DND-41 (cell line): ENCODE results near the gene GLIPR2.

Source experiments
- ATAC-seq: fragments of 200-7000 bp; cut with Tn5 transposase; 3 replicates; pipeline ENCODE4 v1.9.1; 2021; ENCODE audit warnings: low read depth; ENCODE audit not compliant: insufficient read depth
- DNase-seq: peaks from one replicate; pipeline ENCODE4 v3.0.0-alpha.2; 2020
- H2AFZ ChIP-seq: 2 replicates; pipeline ENCODE4 v1.6.0; 2012; ENCODE audit warnings: low read depth, low read length
- H3K27ac ChIP-seq: 2 replicates; pipeline ENCODE4 v1.5.1; 2012; ENCODE audit warnings: low read length, inconsistent platforms
- H3K27me3 ChIP-seq: fragments of 200-600 bp; sonication (generic); 2 replicates; pipeline ENCODE4 v1.6.0; 2012; ENCODE audit warnings: low read length, mild to moderate bottlenecking, inconsistent platforms; ENCODE audit not compliant: insufficient read depth, poor library complexity
- H3K36me3 ChIP-seq: 2 replicates; pipeline ENCODE4 v1.5.1; 2012; ENCODE audit warnings: low read length, inconsistent platforms; ENCODE audit not compliant: insufficient read depth
- H3K4me1 ChIP-seq: 2 replicates; pipeline ENCODE4 v1.5.1; 2012; ENCODE audit warnings: mild to moderate bottlenecking, low read length; ENCODE audit not compliant: insufficient read depth
- H3K4me2 ChIP-seq: 2 replicates; pipeline ENCODE4 v1.6.0; 2012; ENCODE audit warnings: mild to moderate bottlenecking, moderate library complexity, low read length, inconsistent platforms; ENCODE audit not compliant: insufficient read depth
- H3K4me3 ChIP-seq, 2 experiments: fragments of 200-600 bp in 1 of 2; shearing (Covaris generic) in 1 of 2; 2 replicates each; pipeline ENCODE4 v1.5.1; 2012 to 2016; ENCODE audit warnings: inconsistent platforms in 2 of 2, low read length in 2 of 2, mild to moderate bottlenecking in 2 of 2, low read depth in 1 of 2, moderate library complexity in 1 of 2
- H3K79me2 ChIP-seq: 2 replicates; pipeline ENCODE4 v1.6.0; 2012; ENCODE audit warnings: low read length, inconsistent platforms; ENCODE audit not compliant: insufficient read depth
- H3K9ac ChIP-seq: 2 replicates; pipeline ENCODE4 v1.6.0; 2012; ENCODE audit warnings: low read depth, mild to moderate bottlenecking, inconsistent platforms, low read length, moderate library complexity
- H3K9me3 ChIP-seq: 2 replicates; pipeline ENCODE4 v1.5.1; 2012; ENCODE audit warnings: low read length, moderate library complexity, mild to moderate bottlenecking, inconsistent platforms; ENCODE audit not compliant: insufficient read depth, severe bottlenecking
- H4K20me1 ChIP-seq: 2 replicates; pipeline ENCODE4 v1.6.0; 2012; ENCODE audit warnings: low read length; ENCODE audit not compliant: insufficient read depth
- CTCF ChIP-seq: IDR thresholded peaks from 2 replicates; pipeline ENCODE4 v1.5.1; 2012; ENCODE audit warnings: borderline replicate concordance, low read length, moderate library complexity, mild to moderate bottlenecking; ENCODE audit not compliant: poor library complexity, severe bottlenecking; ENCODE audit errors: extremely low read depth
- EZH2 ChIP-seq: IDR thresholded peaks from 3 replicates; pipeline ENCODE4 v1.6.1; 2012; ENCODE audit warnings: borderline replicate concordance, low read depth, mild to moderate bottlenecking, moderate library complexity, low read length, inconsistent platforms; ENCODE audit not compliant: severe bottlenecking

The GLIPR2 gene

GRCh38 chr9:36169708-36170107, 33.2 kb downstream of the GLIPR2 start:
- H3K9ac ChIP-seq: no peak overlapping the region
- no peaks in the 10 kb centered on the region for H4K20me1 ChIP-seq
- no peaks in the 10 kb centered on the region for H3K27me3 ChIP-seq
- H2AFZ ChIP-seq: no peak overlapping the region
- no peak overlapping the region for H3K27ac ChIP-seq
- no peaks in the 10 kb centered on the region for H3K79me2 ChIP-seq
- H3K4me2 ChIP-seq: no peak overlapping the region
- no peak for ATAC-seq
- no peaks in the 10 kb centered on the region for H3K9me3 ChIP-seq
- no peak overlapping the region for H3K4me3 ChIP-seq
- no peaks in the 10 kb centered on the region for H3K36me3 ChIP-seq
- TF ChIP-seq CTCF (no peak), EZH2 (no peak)
- DNase-seq: no peak
- H3K4me1 ChIP-seq: peaks cover 8% of the 10 kb centered on the region

GRCh38 chr9:36170531-36170930, 34.0 kb downstream of the GLIPR2 start:
- H3K9ac ChIP-seq: no peak overlapping the region
- H3K79me2 ChIP-seq: no peaks in the 10 kb centered on the region
- ATAC-seq: no peak

GRCh38 chr9:36173861-36174260, 37.3 kb downstream of the GLIPR2 start:
- H3K9ac ChIP-seq: no peak overlapping the region
- no peaks in the 10 kb centered on the region for H3K36me3 ChIP-seq
- H3K27me3 ChIP-seq: no peaks in the 10 kb centered on the region
- no peaks in the 10 kb centered on the region for H3K4me1 ChIP-seq
- no peaks in the 10 kb centered on the region for H3K9me3 ChIP-seq
- no peaks in the 10 kb centered on the region for H3K79me2 ChIP-seq
- H4K20me1 ChIP-seq: no peaks in the 10 kb centered on the region
- no peak overlapping the region for H3K27ac ChIP-seq
- no peak for ATAC-seq
- TF ChIP-seq CTCF: no peak
- no peak for TF ChIP-seq EZH2
- H2AFZ ChIP-seq: no peak overlapping the region
- H3K4me3 ChIP-seq: no peak overlapping the region
- no peak overlapping the region for H3K4me2 ChIP-seq
- no peak for DNase-seq

More at GRCh38 chr9:36170531-36170930, 34.0 kb downstream of the GLIPR2 start:
- Histone ChIP-seq H3K36me3 (no peaks in the 10 kb centered on the region), H3K27me3 (no peaks in the 10 kb centered on the region), H2AFZ (no peak overlapping the region), H3K4me3 (no peak overlapping the region), H3K9me3 (no peaks in the 10 kb centered on the region), H4K20me1 (no peaks in the 10 kb centered on the region), H3K4me2 (no peak overlapping the region), H3K27ac (no peak overlapping the region), H3K4me1 (peaks cover 8% of the 10 kb centered on the region)
- TF ChIP-seq EZH2 (no peak), CTCF (no peak)
- DNase-seq: no peak

GRCh38 chr9:36174271-36174670, 37.7 kb downstream of the GLIPR2 start:
- H3K4me3 ChIP-seq: no peak overlapping the region
- ATAC-seq (no peak), DNase-seq (no peak)
- H3K27ac ChIP-seq: no peak overlapping the region
- no peaks in the 10 kb centered on the region for H4K20me1 ChIP-seq
- no peaks in the 10 kb centered on the region for H3K9me3 ChIP-seq
- H3K9ac ChIP-seq: no peak overlapping the region
- no peaks in the 10 kb centered on the region for H3K27me3 ChIP-seq
- no peaks in the 10 kb centered on the region for H3K79me2 ChIP-seq
- TF ChIP-seq EZH2: no peak
- no peak for TF ChIP-seq CTCF
- H3K36me3 ChIP-seq: no peaks in the 10 kb centered on the region
- H3K4me2 ChIP-seq: no peak overlapping the region
- H2AFZ ChIP-seq: no peak overlapping the region
- no peaks in the 10 kb centered on the region for H3K4me1 ChIP-seq
